Activated B cell treated with CpG ODN at 0.5 μM for 24 hours (primary cell): Measurements from ENCODE around the gene NLRC5. TPM values are rescaled to one million over a fixed set of nuclear protein-coding genes. Genes with fewer than 3 reads are reported as not detected.

ENCODE experiments used
- ATAC-seq: fragments of 200-7000 bp; cut with Tn5 transposase; one replicate; pipeline ENCODE4 v1.10.0; 2021; ENCODE audit warnings: low read depth, mild to moderate bottlenecking, moderate library complexity
- CTCF ChIA-PET: fragments of 350-600 bp; sonication (Branson Sonifier 250); formaldehyde crosslinking; loops from one replicate; lab custom pipeline; 2021; ENCODE audit warnings: antibody characterized with exemption; lab: Charles Lee
- POLR2A ChIA-PET: fragments of 350-600 bp; sonication (Branson Sonifier 250); formaldehyde crosslinking; loops from one replicate; lab custom pipeline; 2021; ENCODE audit warnings: antibody characterized with exemption; lab: Charles Lee
- DNase-seq: peaks from one replicate; pipeline ENCODE4 v3.0.0; 2022
- H3K27ac Mint-ChIP-seq: one replicate; pipeline ENCODE4 v1.8.0; 2020; ENCODE audit warnings: mixed read lengths
- H3K27me3 Mint-ChIP-seq: one replicate; pipeline ENCODE4 v1.8.0; 2021; ENCODE audit warnings: mixed read lengths
- H3K36me3 Mint-ChIP-seq: one replicate; pipeline ENCODE4 v1.8.0; 2021; ENCODE audit warnings: low read depth, mixed read lengths
- H3K4me1 Mint-ChIP-seq: one replicate; pipeline ENCODE4 v1.8.0; 2021; ENCODE audit warnings: mixed read lengths
- H3K4me3 Mint-ChIP-seq: one replicate; pipeline ENCODE4 v1.8.0; 2020; ENCODE audit warnings: mild to moderate bottlenecking, mixed read lengths
- H3K9me3 Mint-ChIP-seq: one replicate; pipeline ENCODE4 v1.8.0; 2020; ENCODE audit warnings: mixed read lengths
- CTCF ChIP-seq: fragments of 200-600 bp; IDR thresholded peaks from one replicate; pipeline ENCODE4 v1.8.0; 2022; ENCODE audit warnings: antibody characterized with exemption, mild to moderate bottlenecking
- intact Hi-C: fragments of 100-400 bp; cut with micrococcal nuclease; formaldehyde crosslinking; loops from one replicate; pipeline ENCODE4 v1.15.1; 2024
- total RNA-seq: library from RNA; stranded (reverse); gene quantifications from 2 replicates; pipeline ENCODE4 v1.2.3, GENCODE V29; 2022

NLRC5 gene
- total RNA-seq, 1 donor from 2014 or later: 372 TPM

GRCh38 chr16:57041182-57042156 is 52.1 kb downstream of the NLRC5 start:
- CTCF ChIA-PET: interaction anchor here (0.6 to 3.2 kb wide), 7 partner anchors 22 to 77 kb away, joined by 3 to 53 read pairs (median 5); partner anchors contain the start of genes CETP and NLRC5

GRCh38 chr16:57042157-57043111 is 53.1 kb downstream of the NLRC5 start:
- no peaks in the 10 kb centered on the region for H3K27me3 Mint-ChIP-seq
- intact Hi-C loops: loop anchor here (1.0 to 10.0 kb wide), 8 partner anchors 28 to 620 kb away; partner anchors contain the start of genes CCDC102A and HERPUD1
- H3K36me3 Mint-ChIP-seq: peaks cover 68% of the 10 kb centered on the region
- DNase-seq: peak; percentile 73
- H3K4me1 Mint-ChIP-seq: peaks cover 96% of the 10 kb centered on the region
- H3K27ac Mint-ChIP-seq: peak overlapping the region; percentile 92
- H3K9me3 Mint-ChIP-seq: no peaks in the 10 kb centered on the region
- TF ChIP-seq CTCF: no peak
- ChIA-PET POLR2A (interaction anchor here (0.5 to 5.9 kb wide), 30 partner anchors 10 to 167 kb away, joined by 3 to 93 read pairs (median 7); partner anchors contain the start of genes HERPUD1, NLRC5, PSME3IP1 and RSPRY1), CTCF (interaction anchor here (0.6 to 3.2 kb wide), 7 partner anchors 21 to 78 kb away, joined by 3 to 53 read pairs (median 5); partner anchors contain the start of genes CETP and NLRC5)
- H3K4me3 Mint-ChIP-seq: peak overlapping the region; percentile 74
- peak; percentile 73 for ATAC-seq

More at GRCh38 chr16:57041182-57042156, 52.1 kb downstream of the NLRC5 start:
- peaks cover 92% of the 10 kb centered on the region for H3K4me1 Mint-ChIP-seq
- no peak for TF ChIP-seq CTCF
- intact Hi-C loops: loop anchor here (1.0 to 10.0 kb wide), 8 partner anchors 27 to 619 kb away; partner anchors contain the start of genes CCDC102A and HERPUD1
- H3K9me3 Mint-ChIP-seq: no peaks in the 10 kb centered on the region
- H3K4me3 Mint-ChIP-seq: peak overlapping the region; percentile 74
- no peaks in the 10 kb centered on the region for H3K27me3 Mint-ChIP-seq
- POLR2A ChIA-PET: interaction anchor here (0.5 to 5.9 kb wide), 35 partner anchors 11 to 172 kb away, joined by 3 to 93 read pairs (median 6); partner anchors contain the start of genes HERPUD1, NLRC5, PSME3IP1 and RSPRY1
- peak overlapping the region; percentile 92 for H3K27ac Mint-ChIP-seq
- H3K36me3 Mint-ChIP-seq: peaks cover 71% of the 10 kb centered on the region
- ATAC-seq (peak; percentile 53), DNase-seq (peak; percentile 59)

- CTCF ChIA-PET: interaction anchor here (2.8 to 3.2 kb wide), 2 partner anchors 72 to 79 kb away, joined by 20 to 53 read pairs; partner anchors contain the start of gene CETP
- no peak for ATAC-seq
These were observed 53.9 kb downstream of the NLRC5 start for GRCh38 chr16:57043248-57043647.

More at GRCh38 chr16:57043248-57043647, 53.9 kb downstream of the NLRC5 start:
- H3K27ac Mint-ChIP-seq: peak overlapping the region; percentile 92
- H3K9me3 Mint-ChIP-seq: no peaks in the 10 kb centered on the region
- intact Hi-C loops: loop anchor here (2.0 to 10.0 kb wide), 4 partner anchors 39 to 621 kb away; partner anchors contain the start of gene CCDC102A
- H3K4me3 Mint-ChIP-seq: peak overlapping the region; percentile 74
- POLR2A ChIA-PET: interaction anchor here (1.8 to 5.9 kb wide), 5 partner anchors 41 to 92 kb away, joined by 6 to 93 read pairs (median 32); partner anchors contain the start of gene NLRC5
- peaks cover 67% of the 10 kb centered on the region for H3K36me3 Mint-ChIP-seq
- no peak for TF ChIP-seq CTCF
- peaks cover 96% of the 10 kb centered on the region for H3K4me1 Mint-ChIP-seq
- no peak for DNase-seq
- no peaks in the 10 kb centered on the region for H3K27me3 Mint-ChIP-seq
